DMS53 (cell line): ENCODE data around the gene KCNJ6.
A peak's percentile ranks its signal among the peaks of the same experiment; 100 is the strongest.

Experiments used
- DNase-seq: peaks from one replicate; lab custom pipeline; 2025; lab: John Stamatoyannopoulos, UW

KCNJ6 gene

DNA sequence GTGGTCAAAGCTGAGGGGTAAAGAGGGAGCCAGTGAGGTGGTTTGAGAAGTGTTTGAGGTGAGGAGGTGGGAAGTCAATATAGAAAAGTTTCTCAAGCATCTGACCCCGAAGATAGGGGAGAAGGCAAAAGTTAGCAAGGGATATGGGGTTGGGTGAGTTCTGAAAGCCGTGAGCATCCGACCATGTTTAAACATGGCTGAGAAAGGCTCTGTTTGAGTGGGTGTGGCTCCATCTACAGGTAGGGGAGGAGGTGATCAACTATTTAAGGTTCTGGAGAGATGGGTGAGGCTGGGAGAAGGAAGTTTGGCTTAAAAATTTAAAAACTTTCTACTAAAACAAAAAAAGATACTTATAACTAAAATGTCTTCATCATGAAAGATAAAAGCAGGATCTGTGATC lies 273.8 kb downstream of the KCNJ6 start:
- DNase-seq = peak; percentile 33

- DNase-seq = no peak
These were observed 276.5 kb downstream of the KCNJ6 start for GRCh38 chr21:37639756-37640155.

DNA sequence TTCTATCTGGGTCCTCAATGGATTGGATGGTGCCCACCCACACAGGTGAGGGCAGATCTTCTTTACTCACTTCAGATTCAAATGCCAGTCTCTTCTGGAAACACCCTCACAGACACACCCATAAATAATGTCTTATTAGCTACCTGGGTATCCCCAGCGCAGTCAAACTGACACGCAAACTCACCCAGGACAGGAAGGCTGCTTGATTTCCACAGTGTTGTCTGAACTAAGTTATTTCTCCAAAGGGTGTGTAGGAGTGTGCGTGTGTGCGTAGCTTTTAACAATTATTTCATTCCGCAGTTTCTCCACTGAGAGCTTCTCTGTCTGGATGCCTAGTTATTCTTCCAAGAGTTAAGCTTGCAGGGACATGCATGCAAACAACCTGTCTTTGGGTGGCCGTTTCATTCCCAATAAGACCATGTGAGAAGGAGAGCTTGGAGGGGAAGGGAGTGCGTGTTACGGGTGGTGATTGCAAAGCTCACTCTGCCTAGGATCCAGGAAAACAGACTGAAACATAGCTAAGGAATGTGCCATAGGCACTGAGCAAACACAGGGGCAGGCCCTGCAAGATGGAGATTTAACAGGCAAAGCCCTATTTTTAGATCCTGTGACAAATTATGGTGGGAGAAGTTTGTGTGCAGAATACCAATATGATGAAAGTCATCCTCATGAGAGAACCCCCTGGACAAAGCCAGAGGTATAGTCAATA lies 280.0 kb downstream of the KCNJ6 start:
- DNase-seq = no peak

DNA sequence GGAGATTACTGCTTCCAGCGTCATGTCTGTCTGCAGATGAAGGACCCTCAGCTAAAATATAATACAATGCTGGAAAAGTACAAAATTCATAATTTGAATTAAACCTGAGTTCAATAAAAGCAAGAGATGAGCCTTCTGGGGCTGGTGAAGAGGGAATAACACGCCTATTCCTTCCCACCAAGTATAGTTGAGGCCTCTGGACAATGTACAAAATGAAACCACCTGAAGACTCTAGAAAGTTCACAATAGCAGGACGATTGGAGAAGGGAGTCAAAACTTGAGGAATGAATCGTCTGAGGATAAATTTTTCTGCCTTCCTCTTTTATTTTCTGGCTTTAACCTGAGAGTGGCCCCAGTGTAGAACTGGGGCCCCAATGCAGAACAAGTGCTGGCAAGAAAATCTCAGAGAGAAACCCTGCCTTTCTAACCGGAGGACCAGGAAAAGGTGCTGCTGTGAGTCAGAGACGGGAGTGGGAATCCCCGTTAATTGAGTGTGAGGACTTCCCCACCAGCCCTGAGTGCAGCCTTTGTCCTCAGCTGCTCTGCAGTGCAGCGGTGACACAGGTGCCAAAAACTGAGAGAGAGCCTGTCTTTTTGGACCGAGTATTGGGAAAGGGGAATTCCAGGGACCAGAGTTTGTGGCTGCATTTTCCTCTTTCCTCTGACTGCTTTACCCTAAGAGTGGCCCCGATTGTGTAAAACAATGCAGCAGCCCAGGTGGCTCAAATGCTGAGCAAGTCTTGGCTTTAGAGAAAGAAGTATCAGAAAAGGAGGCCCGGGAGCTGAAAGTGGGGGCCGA lies 284.7 kb downstream of the KCNJ6 start:
- DNase-seq = peak; percentile 22

GRCh38 chr21:37630872-37631271 lies 285.4 kb downstream of the KCNJ6 start:
- no peak for DNase-seq

- DNase-seq = no peak
These were observed 287.9 kb downstream of the KCNJ6 start for GRCh38 chr21:37628362-37628761.

GRCh38 chr21:37627561-37627960 lies 288.7 kb downstream of the KCNJ6 start:
- no peak for DNase-seq

- no peak for DNase-seq
These were observed 289.2 kb downstream of the KCNJ6 start for GRCh38 chr21:37627074-37627473.

GRCh38 chr21:37626320-37626719 lies 289.9 kb downstream of the KCNJ6 start:
- DNase-seq = no peak

GRCh38 chr21:37623689-37624088 lies 292.6 kb downstream of the KCNJ6 start:
- DNase-seq = no peak

GRCh38 chr21:37623183-37623582 lies 293.1 kb downstream of the KCNJ6 start:
- no peak for DNase-seq

GRCh38 chr21:37622755-37623154 lies 293.5 kb downstream of the KCNJ6 start:
- no peak for DNase-seq

DNA sequence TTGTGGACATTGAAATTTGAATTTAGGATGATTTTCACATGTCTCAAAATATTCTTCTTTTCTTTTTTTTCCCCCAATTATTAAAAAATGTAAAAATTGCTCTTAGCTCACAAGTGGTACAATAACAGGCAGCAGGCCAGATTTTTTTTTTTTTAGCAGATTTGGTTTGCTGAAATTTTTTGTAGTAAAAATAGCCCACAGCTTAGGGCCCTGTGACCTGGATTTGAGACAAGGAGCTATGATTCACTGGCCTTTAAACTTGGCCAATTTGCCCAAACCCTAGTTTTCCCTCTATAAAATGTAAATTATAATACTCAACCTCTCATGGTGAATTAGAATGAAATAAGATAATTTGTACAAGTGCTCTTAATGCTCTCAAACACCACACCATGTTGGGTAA lies 295.9 kb downstream of the KCNJ6 start:
- no peak for DNase-seq

- no peak for DNase-seq
These were observed 296.7 kb downstream of the KCNJ6 start for GRCh38 chr21:37619464-37619974.

GRCh38 chr21:37618081-37618480 lies 298.2 kb downstream of the KCNJ6 start:
- no peak for DNase-seq

- no peak for DNase-seq
These were observed 300.3 kb downstream of the KCNJ6 start for GRCh38 chr21:37615962-37616361.

- DNase-seq = no peak
These were observed 301.8 kb downstream of the KCNJ6 start for GRCh38 chr21:37614351-37614875.

DNA sequence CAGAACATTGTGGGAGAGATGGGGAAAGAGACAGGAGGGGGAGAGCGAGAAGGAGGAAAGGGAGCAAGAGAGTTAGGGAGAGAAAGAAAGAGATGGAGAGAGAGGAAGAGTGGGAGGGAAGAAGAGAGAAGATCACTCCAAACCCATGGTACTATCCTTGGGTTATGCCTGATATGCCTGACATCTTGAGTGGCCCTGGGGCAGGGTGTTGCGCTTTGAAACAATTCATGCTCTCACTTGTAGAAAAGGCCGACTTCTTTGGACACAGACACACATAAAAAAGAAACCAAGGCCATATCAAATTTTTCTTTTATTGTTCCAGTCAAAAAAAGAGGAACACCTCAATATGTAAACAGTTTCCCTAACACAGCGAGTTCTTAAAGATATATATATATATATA lies 309.2 kb downstream of the KCNJ6 start:
- DNase-seq = no peak

DNA sequence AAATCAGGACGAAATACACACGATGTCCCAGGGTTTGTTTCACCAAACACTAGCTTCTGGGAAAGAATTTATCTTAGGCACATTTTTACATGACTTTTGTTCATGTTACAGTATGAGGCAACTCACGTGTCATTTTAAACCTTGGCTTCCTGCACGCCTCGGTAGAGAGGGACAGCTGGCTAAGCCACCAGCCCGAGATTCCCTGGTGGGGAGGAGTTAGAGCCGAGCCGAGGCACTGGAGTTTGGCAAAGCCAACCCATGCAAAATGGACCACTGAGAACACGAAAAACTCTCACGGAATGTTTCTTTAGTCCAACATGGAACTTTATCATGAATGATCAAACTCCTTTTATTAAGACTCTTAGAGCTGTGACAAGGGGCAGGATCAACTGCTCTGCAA lies 309.7 kb downstream of the KCNJ6 start:
- DNase-seq = no peak

GRCh38 chr21:37605006-37605405 lies 311.3 kb downstream of the KCNJ6 start:
- DNase-seq = no peak

DNA sequence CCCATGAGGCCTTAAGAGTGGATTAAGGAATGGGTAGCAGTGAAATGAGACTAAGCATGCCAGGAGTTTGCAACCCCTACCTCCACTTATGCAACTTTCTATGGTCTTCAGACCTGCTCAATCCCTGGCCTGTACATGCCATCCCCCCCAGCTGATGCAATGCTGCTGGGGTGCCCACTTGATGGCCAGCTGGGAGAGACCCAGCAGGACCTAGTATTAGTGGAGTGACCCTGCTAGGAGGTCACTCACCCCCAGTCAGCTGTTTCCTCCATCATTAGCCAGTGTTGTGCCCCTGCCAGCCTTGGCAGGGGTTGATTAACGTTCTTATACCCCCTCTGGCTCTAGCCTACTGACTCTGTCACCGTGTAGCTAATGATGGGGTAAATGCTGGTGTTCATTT lies 313.1 kb downstream of the KCNJ6 start:
- DNase-seq = no peak

- no peak for DNase-seq
These were observed 314.3 kb downstream of the KCNJ6 start for GRCh38 chr21:37601915-37602314.

DNA sequence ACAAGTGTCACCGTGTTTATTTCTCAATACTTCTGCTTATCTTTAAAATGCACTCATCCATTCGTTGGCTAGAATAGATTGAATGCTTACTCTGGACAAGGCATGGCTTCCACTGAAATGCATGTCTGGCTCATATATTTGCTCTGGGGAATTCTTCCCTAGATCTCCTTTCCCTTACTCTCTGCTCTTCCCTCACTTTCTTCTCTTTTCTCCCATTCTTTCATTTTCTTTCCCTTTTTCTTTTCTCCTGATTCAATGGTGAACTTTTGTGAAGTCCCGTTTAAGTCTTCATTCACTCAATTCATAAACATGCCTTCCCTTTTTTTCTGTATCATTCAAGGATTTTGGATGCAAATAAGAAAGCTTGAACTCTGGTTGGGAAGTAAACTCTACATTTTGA lies 315.2 kb downstream of the KCNJ6 start:
- no peak for DNase-seq
